NT2/D1 (cell line): ENCODE results near the gene CANT1.

ENCODE experiments used
- SUZ12 ChIP-seq: IDR thresholded peaks from 2 replicates; pipeline ENCODE4 v1.6.1; 2011; ENCODE audit not compliant: insufficient read length, insufficient read depth; ENCODE audit errors: extremely low read depth
- YY1 ChIP-seq: IDR thresholded peaks from 2 replicates; pipeline ENCODE4 v1.6.1; 2011; ENCODE audit not compliant: insufficient read length, insufficient read depth
- ZNF274 ChIP-seq: IDR thresholded peaks from 2 replicates; pipeline ENCODE4 v1.6.1; 2011; ENCODE audit warnings: mild to moderate bottlenecking, low read depth, low read length

DNA sequence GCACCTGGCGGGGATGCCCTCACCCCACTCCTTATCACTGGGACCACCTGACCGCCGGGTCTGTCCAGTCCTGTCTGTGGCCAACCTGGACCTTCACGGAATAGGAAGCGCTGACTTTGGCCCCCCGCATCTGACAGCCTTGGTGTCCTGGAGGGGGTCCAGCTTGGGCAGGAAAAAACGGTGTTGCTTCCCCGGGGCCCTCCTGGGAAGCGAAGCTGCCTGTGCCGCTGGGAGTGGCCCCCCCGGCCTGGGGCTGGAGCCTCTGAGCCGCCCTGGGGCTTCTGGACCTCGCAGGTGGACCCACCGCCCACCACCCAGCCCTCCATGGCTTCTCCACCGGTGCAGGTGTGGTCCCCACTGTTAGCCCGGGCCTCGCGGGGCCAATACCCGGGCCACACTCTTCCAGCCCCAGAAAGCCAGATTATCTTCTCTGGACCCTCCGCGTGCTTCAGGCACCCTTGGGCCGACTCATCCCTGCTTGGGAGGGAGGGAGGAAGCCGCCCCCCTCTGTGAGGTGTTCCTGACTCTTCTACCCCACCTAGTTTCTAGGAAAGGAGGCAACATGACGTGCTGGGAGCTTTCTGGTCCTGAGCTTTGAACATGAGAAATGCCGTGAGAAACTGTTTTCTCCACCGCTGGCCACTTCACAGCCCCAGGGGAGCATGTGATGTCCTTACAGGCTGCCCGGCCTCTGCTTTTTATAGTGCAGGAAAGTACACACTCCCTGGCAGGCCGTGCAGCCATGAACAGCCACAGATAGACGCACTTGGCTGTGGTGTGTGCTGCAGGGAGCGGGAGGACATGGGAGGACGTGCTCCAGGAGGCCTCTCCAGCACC, 15.6 kb upstream of the CANT1 start:
- no peak for TF ChIP-seq SUZ12
- no peak for TF ChIP-seq ZNF274
- TF ChIP-seq YY1 = no peak
